IMR-90 (cell line): Measurements from ENCODE around the gene GPR37.

Experiments
- BHLHE40 ChIP-seq: fragments of 150-350 bp; IDR thresholded peaks from 2 replicates; pipeline ENCODE4 v1.6.1; 2016; ENCODE audit warnings: mild to moderate bottlenecking, low read depth, low read length
- CEBPB ChIP-seq: IDR thresholded peaks from 2 replicates; pipeline ENCODE4 v1.6.1; 2012; ENCODE audit warnings: low read depth, low read length, improper control_type of control experiment
- NFE2L2 ChIP-seq: fragments of 150-350 bp; IDR thresholded peaks from 2 replicates; pipeline ENCODE4 v1.6.1; 2016; ENCODE audit warnings: low read depth, mild to moderate bottlenecking, low read length
- POLR2A ChIP-seq: IDR thresholded peaks from 2 replicates; pipeline ENCODE4 v1.6.1; 2012; ENCODE audit warnings: mild to moderate bottlenecking, low read depth, low read length
- RCOR1 ChIP-seq: IDR thresholded peaks from 2 replicates; pipeline ENCODE4 v1.6.1; 2012; ENCODE audit warnings: mild to moderate bottlenecking, low read length, improper control_type of control experiment; ENCODE audit not compliant: insufficient replicate concordance
- RFX5 ChIP-seq: IDR thresholded peaks from 2 replicates; pipeline ENCODE4 v1.8.0; 2012; ENCODE audit warnings: low read depth, mild to moderate bottlenecking, low read length, moderate library complexity
- SMC3 ChIP-seq: fragments of 150-350 bp; IDR thresholded peaks from 2 replicates; pipeline ENCODE4 v1.6.1; 2016; ENCODE audit warnings: low read depth, mild to moderate bottlenecking, antibody characterized with exemption, low read length, moderate library complexity
- TF ChIP-seq, protein P1 (sequence below): conservative IDR thresholded peaks from 2 replicates; pipeline ENCODE4 v1.5.1; 2012; ENCODE audit warnings: mild to moderate bottlenecking, low read depth, low read length, improper control_type of control experiment
- TF ChIP-seq, protein P2 (sequence below): fragments of 150-350 bp; IDR thresholded peaks from 2 replicates; pipeline ENCODE4 v1.6.1; 2016; ENCODE audit warnings: low read depth, mild to moderate bottlenecking, low read length, moderate library complexity, borderline replicate concordance

DNA sequence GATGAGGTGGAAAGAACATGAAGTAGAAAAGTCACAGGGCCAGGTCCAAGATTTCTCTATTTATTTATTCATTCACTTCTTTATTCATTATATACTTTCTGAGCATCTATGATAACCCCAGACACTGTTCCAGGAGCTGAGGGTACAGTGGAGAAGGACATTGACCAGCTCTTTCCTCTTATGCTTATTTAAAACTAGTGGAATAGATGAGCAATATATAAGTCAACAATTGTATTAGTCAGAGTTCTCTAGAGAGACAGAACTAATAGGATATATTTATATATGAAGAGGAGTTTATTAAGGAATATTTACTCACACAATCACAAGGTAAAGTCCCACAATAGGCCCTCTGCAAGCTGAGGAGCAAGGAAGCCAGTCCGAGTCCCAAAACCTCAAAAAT, 15.0 kb upstream of the GPR37 start:
- TF ChIP-seq RCOR1 (no peak), POLR2A (no peak), NFE2L2 (no peak), BHLHE40 (no peak), RFX5 (no peak), CEBPB (no peak), SMC3 (no peak)
- TF ChIP-seq, protein P1, sequence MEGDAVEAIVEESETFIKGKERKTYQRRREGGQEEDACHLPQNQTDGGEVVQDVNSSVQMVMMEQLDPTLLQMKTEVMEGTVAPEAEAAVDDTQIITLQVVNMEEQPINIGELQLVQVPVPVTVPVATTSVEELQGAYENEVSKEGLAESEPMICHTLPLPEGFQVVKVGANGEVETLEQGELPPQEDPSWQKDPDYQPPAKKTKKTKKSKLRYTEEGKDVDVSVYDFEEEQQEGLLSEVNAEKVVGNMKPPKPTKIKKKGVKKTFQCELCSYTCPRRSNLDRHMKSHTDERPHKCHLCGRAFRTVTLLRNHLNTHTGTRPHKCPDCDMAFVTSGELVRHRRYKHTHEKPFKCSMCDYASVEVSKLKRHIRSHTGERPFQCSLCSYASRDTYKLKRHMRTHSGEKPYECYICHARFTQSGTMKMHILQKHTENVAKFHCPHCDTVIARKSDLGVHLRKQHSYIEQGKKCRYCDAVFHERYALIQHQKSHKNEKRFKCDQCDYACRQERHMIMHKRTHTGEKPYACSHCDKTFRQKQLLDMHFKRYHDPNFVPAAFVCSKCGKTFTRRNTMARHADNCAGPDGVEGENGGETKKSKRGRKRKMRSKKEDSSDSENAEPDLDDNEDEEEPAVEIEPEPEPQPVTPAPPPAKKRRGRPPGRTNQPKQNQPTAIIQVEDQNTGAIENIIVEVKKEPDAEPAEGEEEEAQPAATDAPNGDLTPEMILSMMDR, result no peak
- TF ChIP-seq, protein P2, sequence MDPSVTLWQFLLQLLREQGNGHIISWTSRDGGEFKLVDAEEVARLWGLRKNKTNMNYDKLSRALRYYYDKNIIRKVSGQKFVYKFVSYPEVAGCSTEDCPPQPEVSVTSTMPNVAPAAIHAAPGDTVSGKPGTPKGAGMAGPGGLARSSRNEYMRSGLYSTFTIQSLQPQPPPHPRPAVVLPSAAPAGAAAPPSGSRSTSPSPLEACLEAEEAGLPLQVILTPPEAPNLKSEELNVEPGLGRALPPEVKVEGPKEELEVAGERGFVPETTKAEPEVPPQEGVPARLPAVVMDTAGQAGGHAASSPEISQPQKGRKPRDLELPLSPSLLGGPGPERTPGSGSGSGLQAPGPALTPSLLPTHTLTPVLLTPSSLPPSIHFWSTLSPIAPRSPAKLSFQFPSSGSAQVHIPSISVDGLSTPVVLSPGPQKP, result no peak
